HEK293T (cell line): ENCODE measurements around the gene HELZ.

Source experiments
- ARNT ChIP-seq: fragments of 450-650 bp; IDR thresholded peaks from 2 replicates; pipeline ENCODE4 v1.6.1; 2017; ENCODE audit warnings: mild to moderate bottlenecking
- ELF4 ChIP-seq: fragments of 450-650 bp; IDR thresholded peaks from 2 replicates; pipeline ENCODE4 v1.6.1; 2017; ENCODE audit warnings: antibody characterized with exemption
- FOXA1 ChIP-seq: fragments of 450-650 bp; IDR thresholded peaks from 2 replicates; pipeline ENCODE4 v1.6.1; 2016; ENCODE audit warnings: mild to moderate bottlenecking
- FOXM1 ChIP-seq: fragments of 450-650 bp; IDR thresholded peaks from 2 replicates; pipeline ENCODE4 v1.6.1; 2017; ENCODE audit warnings: mild to moderate bottlenecking, borderline replicate concordance
- HDGF ChIP-seq: fragments of 450-650 bp; IDR thresholded peaks from 2 replicates; pipeline ENCODE4 v1.6.1; 2017; ENCODE audit warnings: antibody characterized with exemption, borderline replicate concordance
- L3MBTL2 ChIP-seq: fragments of 450-650 bp; conservative IDR thresholded peaks from 2 replicates; pipeline ENCODE4 v1.6.1; 2016; ENCODE audit warnings: mild to moderate bottlenecking
- LEF1 ChIP-seq: fragments of 450-650 bp; IDR thresholded peaks from 2 replicates; pipeline ENCODE4 v1.6.1; 2017; ENCODE audit warnings: mild to moderate bottlenecking, borderline replicate concordance
- SP1 ChIP-seq: fragments of 450-650 bp; IDR thresholded peaks from 2 replicates; pipeline ENCODE4 v1.6.1; 2017
- SUZ12 ChIP-seq: fragments of 450-650 bp; IDR thresholded peaks from 2 replicates; pipeline ENCODE4 v1.6.1; 2016; ENCODE audit warnings: mild to moderate bottlenecking
- ZNF384 ChIP-seq: fragments of 450-650 bp; IDR thresholded peaks from 2 replicates; pipeline ENCODE4 v1.6.1; 2016

DNA sequence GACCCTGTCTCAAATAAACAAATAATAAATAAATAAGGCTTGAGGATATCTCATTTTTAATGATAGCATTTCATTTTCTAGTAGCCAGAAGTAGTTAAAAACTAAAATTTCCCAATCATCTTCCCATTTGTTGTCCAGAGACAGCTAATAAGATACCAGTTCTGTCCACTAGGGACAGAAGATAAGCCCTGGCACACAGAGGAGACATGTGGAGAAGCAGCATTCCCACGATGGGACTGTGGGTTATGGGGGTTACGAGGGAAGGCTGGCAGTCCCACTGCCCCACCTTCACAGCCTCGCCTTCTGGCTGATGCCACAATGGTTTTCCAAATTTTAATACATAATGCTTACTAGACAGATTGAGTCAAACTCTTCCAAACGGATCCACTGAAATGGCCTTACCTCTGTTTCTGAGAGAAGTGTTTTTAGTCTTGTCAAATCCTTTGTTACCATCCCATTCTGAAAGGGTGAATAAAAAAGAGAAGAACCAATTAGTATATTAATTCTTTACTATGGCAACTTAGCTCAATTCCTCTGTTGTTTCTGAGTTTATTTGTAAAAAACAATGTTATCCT, 44.2 kb downstream of the HELZ start:
- TF ChIP-seq SP1 (no peak), ARNT (no peak), FOXA1 (no peak), FOXM1 (no peak), HDGF (no peak), SUZ12 (no peak), LEF1 (no peak), L3MBTL2 (no peak), ZNF384 (no peak), ELF4 (no peak)
